OCI-LY1 (cell line): ENCODE measurements around the gene CLEC14A.

Experiments
- H2AFZ ChIP-seq: fragments of 200-600 bp; sonication (generic), shearing (Covaris generic); 2 replicates; pipeline ENCODE4 v1.6.0; 2014; ENCODE audit warnings: antibody characterized with exemption, mild to moderate bottlenecking, low read length
- H3F3A ChIP-seq: fragments of 200-600 bp; sonication (generic), shearing (Covaris generic); 2 replicates; pipeline ENCODE4 v1.6.0; 2014; ENCODE audit warnings: mild to moderate bottlenecking, antibody characterized with exemption, low read length, moderate library complexity; ENCODE audit not compliant: insufficient read depth
- H3K27ac ChIP-seq: fragments of 200-600 bp; sonication (generic); 2 replicates; pipeline ENCODE4 v1.5.1; 2014; ENCODE audit warnings: low read length, mixed run types, mild to moderate bottlenecking, low read depth; ENCODE audit not compliant: poor library complexity, severe bottlenecking
- H3K27me3 ChIP-seq: fragments of 200-600 bp; sonication (generic); 2 replicates; pipeline ENCODE4 v1.6.0; 2014; ENCODE audit warnings: antibody characterized with exemption, mild to moderate bottlenecking, low read length, moderate library complexity; ENCODE audit not compliant: insufficient read depth
- H3K36me3 ChIP-seq: fragments of 200-600 bp; sonication (generic); 2 replicates; pipeline ENCODE4 v1.6.1; 2014; ENCODE audit warnings: mild to moderate bottlenecking, antibody characterized with exemption, low read length, moderate library complexity, mixed read lengths; ENCODE audit not compliant: insufficient read depth
- H3K4me1 ChIP-seq: fragments of 200-600 bp; sonication (generic); 2 replicates; pipeline ENCODE4 v1.5.1; 2014; ENCODE audit warnings: mild to moderate bottlenecking, low read length, moderate library complexity; ENCODE audit not compliant: insufficient read depth, severe bottlenecking
- H3K4me2 ChIP-seq: fragments of 200-600 bp; sonication (generic), shearing (Covaris generic); 2 replicates; pipeline ENCODE4 v1.6.1; 2014; ENCODE audit warnings: low read length
- H3K4me3 ChIP-seq: fragments of 200-600 bp; sonication (generic); 2 replicates; pipeline ENCODE4 v1.5.1; 2014; ENCODE audit warnings: low read length, low read depth, mild to moderate bottlenecking, mixed read lengths; ENCODE audit not compliant: poor library complexity, severe bottlenecking
- H3K79me2 ChIP-seq: fragments of 200-600 bp; shearing (Covaris generic); 2 replicates; pipeline ENCODE4 v1.6.1; 2016; ENCODE audit warnings: mixed run types, low read length, mixed read lengths; ENCODE audit not compliant: insufficient read depth
- H3K9ac ChIP-seq: fragments of 200-600 bp; sonication (generic), shearing (Covaris generic); 2 replicates; pipeline ENCODE4 v1.6.1; 2014; ENCODE audit warnings: mild to moderate bottlenecking, low read length, mixed read lengths
- H3K9me2 ChIP-seq: fragments of 200-600 bp; sonication (generic), shearing (Covaris generic); 2 replicates; pipeline ENCODE4 v1.6.1; 2014; ENCODE audit warnings: low read depth, mild to moderate bottlenecking, low read length, mixed read lengths
- H3K9me3 ChIP-seq: fragments of 200-600 bp; shearing (Covaris generic); 2 replicates; pipeline ENCODE4 v1.6.1; 2014; ENCODE audit warnings: low read length, mixed read lengths
- H4K20me1 ChIP-seq: fragments of 200-600 bp; sonication (generic), shearing (Covaris generic); 2 replicates; pipeline ENCODE4 v1.6.0; 2016; ENCODE audit warnings: mild to moderate bottlenecking, low read length; ENCODE audit not compliant: insufficient read depth
- EZH2 ChIP-seq: fragments of 200-600 bp; sonication (generic), shearing (Covaris generic); IDR thresholded peaks from 2 replicates; pipeline ENCODE4 v1.8.0; 2017; ENCODE audit warnings: borderline replicate concordance, mixed run types, mild to moderate bottlenecking, antibody characterized with exemption, low read length, moderate library complexity, mixed read lengths
- TF ChIP-seq, protein P1 (sequence below): fragments of 200-600 bp; sonication (generic), shearing (Covaris generic); IDR thresholded peaks from 2 replicates; pipeline ENCODE4 v1.5.1; 2017; ENCODE audit warnings: mild to moderate bottlenecking, antibody characterized with exemption, low read length, moderate library complexity, mixed read lengths

The CLEC14A gene

GRCh38 chr14:38211255-38211735, 44.6 kb downstream of the CLEC14A start:
- TF ChIP-seq EZH2, result no peak
- TF ChIP-seq, protein P1, sequence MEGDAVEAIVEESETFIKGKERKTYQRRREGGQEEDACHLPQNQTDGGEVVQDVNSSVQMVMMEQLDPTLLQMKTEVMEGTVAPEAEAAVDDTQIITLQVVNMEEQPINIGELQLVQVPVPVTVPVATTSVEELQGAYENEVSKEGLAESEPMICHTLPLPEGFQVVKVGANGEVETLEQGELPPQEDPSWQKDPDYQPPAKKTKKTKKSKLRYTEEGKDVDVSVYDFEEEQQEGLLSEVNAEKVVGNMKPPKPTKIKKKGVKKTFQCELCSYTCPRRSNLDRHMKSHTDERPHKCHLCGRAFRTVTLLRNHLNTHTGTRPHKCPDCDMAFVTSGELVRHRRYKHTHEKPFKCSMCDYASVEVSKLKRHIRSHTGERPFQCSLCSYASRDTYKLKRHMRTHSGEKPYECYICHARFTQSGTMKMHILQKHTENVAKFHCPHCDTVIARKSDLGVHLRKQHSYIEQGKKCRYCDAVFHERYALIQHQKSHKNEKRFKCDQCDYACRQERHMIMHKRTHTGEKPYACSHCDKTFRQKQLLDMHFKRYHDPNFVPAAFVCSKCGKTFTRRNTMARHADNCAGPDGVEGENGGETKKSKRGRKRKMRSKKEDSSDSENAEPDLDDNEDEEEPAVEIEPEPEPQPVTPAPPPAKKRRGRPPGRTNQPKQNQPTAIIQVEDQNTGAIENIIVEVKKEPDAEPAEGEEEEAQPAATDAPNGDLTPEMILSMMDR, result no peak

GRCh38 chr14:38210587-38211216, 45.2 kb downstream of the CLEC14A start:
- peaks cover 23% of the 10 kb centered on the region for H3K4me1 ChIP-seq
- H3K9me3 ChIP-seq, result peaks cover 20% of the 10 kb centered on the region
- no peaks in the 10 kb centered on the region; the same call in 1 of the 2 replicates for H3K36me3 ChIP-seq
- no peaks in the 10 kb centered on the region for H3K79me2 ChIP-seq
- H3K4me2 ChIP-seq, result no peak overlapping the region
- H3K27ac ChIP-seq, result no peak overlapping the region
- H2AFZ ChIP-seq, result no peak overlapping the region
- H3K4me3 ChIP-seq, result no peak overlapping the region
- no peaks in the 10 kb centered on the region for H3K9me2 ChIP-seq
- H3K9ac ChIP-seq, result no peak overlapping the region
- no peaks in the 10 kb centered on the region for H4K20me1 ChIP-seq
- TF ChIP-seq, protein P1, result no peak
- TF ChIP-seq EZH2, result no peak
- H3F3A ChIP-seq, result no peaks in the 10 kb centered on the region
- no peaks in the 10 kb centered on the region for H3K27me3 ChIP-seq

More at GRCh38 chr14:38211255-38211735, 44.6 kb downstream of the CLEC14A start:
- Histone ChIP-seq H3K4me1 (peaks cover 23% of the 10 kb centered on the region), H4K20me1 (no peaks in the 10 kb centered on the region), H3K27me3 (no peaks in the 10 kb centered on the region), H3K27ac (no peak overlapping the region), H3K4me2 (no peak overlapping the region), H2AFZ (no peak overlapping the region), H3K9me2 (no peaks in the 10 kb centered on the region), H3K9me3 (peaks cover 16% of the 10 kb centered on the region), H3K79me2 (no peaks in the 10 kb centered on the region), H3K36me3 (no peaks in the 10 kb centered on the region; the same call in 1 of the 2 replicates), H3K9ac (no peak overlapping the region), H3K4me3 (no peak overlapping the region), H3F3A (no peaks in the 10 kb centered on the region)

GRCh38 chr14:38209572-38210557, 46.0 kb downstream of the CLEC14A start:
- TF ChIP-seq, protein P1, result no peak
- no peak for TF ChIP-seq EZH2
- no peaks in the 10 kb centered on the region; the same call in 1 of the 2 replicates for H3K36me3 ChIP-seq
- no peak overlapping the region for H3K9ac ChIP-seq
- H3K4me1 ChIP-seq, result peaks cover 23% of the 10 kb centered on the region
- H2AFZ ChIP-seq, result no peak overlapping the region
- H3K9me2 ChIP-seq, result no peaks in the 10 kb centered on the region
- no peaks in the 10 kb centered on the region for H4K20me1 ChIP-seq
- H3K9me3 ChIP-seq, result peaks cover 20% of the 10 kb centered on the region
- H3K27ac ChIP-seq, result no peak overlapping the region
- no peaks in the 10 kb centered on the region for H3K79me2 ChIP-seq
- H3K4me3 ChIP-seq, result no peak overlapping the region
- H3K4me2 ChIP-seq, result no peak overlapping the region
- H3K27me3 ChIP-seq, result no peaks in the 10 kb centered on the region
- H3F3A ChIP-seq, result no peaks in the 10 kb centered on the region
